IMR-90 (cell line): Measurements from ENCODE around the gene KCNT1. TPM values are rescaled to one million over a fixed set of nuclear protein-coding genes. Genes with fewer than 3 reads are reported as not detected.

ENCODE experiments used
- ATAC-seq: fragments of 200-7000 bp; cut with Tn5 transposase; 2 replicates; pipeline ENCODE4 v1.9.1; 2020; ENCODE audit warnings: low read depth, mild to moderate bottlenecking, moderate library complexity
- BruUV-seq: library from RNA; stranded (reverse); fragments of 400-500 nt; replicated peaks from 2 replicates; lab custom pipeline; 2021; lab: Mats Ljungman, UMichigan
- CTCF ChIA-PET: fragments of 300-600 bp; formaldehyde crosslinking; extraction: SDS; loops from one replicate; lab custom pipeline; 2021; ENCODE audit warnings: antibody characterized with exemption; lab: Yijun Ruan, JAX
- POLR2A ChIA-PET: fragments of 300-600 bp; sonication (Branson Sonifier 250); formaldehyde crosslinking; loops from one replicate; lab custom pipeline; 2022; ENCODE audit warnings: antibody characterized with exemption; ENCODE audit not compliant: unreplicated experiment; lab: Charles Lee
- DNase-seq: peaks from one replicate; pipeline ENCODE4 v3.0.0; 2013
- H2AFZ ChIP-seq: replicated peaks from 2 replicates; pipeline ENCODE3; 2013; ENCODE audit warnings: low read length, mild to moderate bottlenecking; ENCODE audit not compliant: poor library complexity
- H2AK5ac ChIP-seq: 2 replicates; pipeline ENCODE4 v1.6.1; 2013; ENCODE audit warnings: low read depth, low read length, inconsistent platforms
- H2AK9ac ChIP-seq: replicated peaks from 2 replicates; pipeline ENCODE3; 2013; ENCODE audit warnings: mild to moderate bottlenecking, low read depth, low read length, moderate library complexity; ENCODE audit not compliant: poor library complexity
- H2BK120ac ChIP-seq: 2 replicates; pipeline ENCODE4 v1.6.1; 2013; ENCODE audit warnings: low read depth, low read length, inconsistent platforms
- H2BK15ac ChIP-seq: 3 replicates; pipeline ENCODE4 v1.6.1; 2013; ENCODE audit warnings: low read depth, low read length, inconsistent platforms
- H2BK20ac ChIP-seq: 2 replicates; pipeline ENCODE4 v1.6.1; 2013; ENCODE audit warnings: low read depth, mild to moderate bottlenecking, inconsistent platforms, low read length, moderate library complexity
- H2BK5ac ChIP-seq: 2 replicates; pipeline ENCODE4 v1.6.1; 2013; ENCODE audit warnings: mild to moderate bottlenecking, low read depth, low read length, inconsistent platforms; ENCODE audit not compliant: poor library complexity, severe bottlenecking
- H3K14ac ChIP-seq: replicated peaks from 2 replicates; pipeline ENCODE4 v1.6.1; 2013; ENCODE audit warnings: low read depth, low read length, inconsistent platforms
- H3K18ac ChIP-seq: 2 replicates; pipeline ENCODE4 v1.6.1; 2013; ENCODE audit warnings: low read depth, low read length, control low read depth
- H3K23ac ChIP-seq: 2 replicates; pipeline ENCODE4 v1.6.1; 2013; ENCODE audit warnings: low read depth, low read length, inconsistent platforms
- H3K27ac ChIP-seq: 2 replicates; pipeline ENCODE4 v1.5.1; 2013; ENCODE audit warnings: mild to moderate bottlenecking, control low read depth, low read length; ENCODE audit not compliant: insufficient read depth
- H3K27me3 ChIP-seq: 2 replicates; pipeline ENCODE4 v1.6.1; 2013; ENCODE audit warnings: low read length; ENCODE audit not compliant: control insufficient read depth, insufficient read depth
- H3K36me3 ChIP-seq: 2 replicates; pipeline ENCODE4 v1.6.1; 2013; ENCODE audit warnings: low read length, mixed read lengths; ENCODE audit not compliant: control insufficient read depth, insufficient read depth
- H3K4ac ChIP-seq: 2 replicates; pipeline ENCODE4 v1.6.1; 2013; ENCODE audit warnings: low read depth, low read length, inconsistent platforms
- H3K4me1 ChIP-seq: 2 replicates; pipeline ENCODE4 v1.6.1; 2013; ENCODE audit warnings: low read length, mixed read lengths; ENCODE audit not compliant: control insufficient read depth, insufficient read depth
- H3K4me2 ChIP-seq: 2 replicates; pipeline ENCODE4 v1.6.1; 2013; ENCODE audit warnings: low read depth, mild to moderate bottlenecking, control low read depth, low read length, moderate library complexity
- H3K4me3 ChIP-seq: 2 replicates; pipeline ENCODE4 v1.5.1; 2013; ENCODE audit warnings: low read depth, mild to moderate bottlenecking, control low read depth, low read length, moderate library complexity; ENCODE audit not compliant: insufficient read depth
- H3K56ac ChIP-seq: 2 replicates; pipeline ENCODE4 v1.6.1; 2013; ENCODE audit warnings: low read length, inconsistent platforms; ENCODE audit not compliant: insufficient read depth; ENCODE audit errors: extremely low read depth
- H3K79me1 ChIP-seq, 2 experiments: 2 replicates each; pipeline ENCODE4 v1.6.1; 2013; ENCODE audit warnings: low read length in 2 of 2, inconsistent platforms in 1 of 2, low read depth in 1 of 2
- H3K9ac ChIP-seq: 2 replicates; pipeline ENCODE4 v1.6.1; 2013; ENCODE audit warnings: low read depth, low read length, control low read depth
- H3K9me1 ChIP-seq: 2 replicates; pipeline ENCODE4 v1.6.1; 2013; ENCODE audit warnings: low read length, inconsistent platforms; ENCODE audit not compliant: insufficient read depth
- H3K9me3 ChIP-seq: 2 replicates; pipeline ENCODE4 v1.6.1; 2013; ENCODE audit warnings: low read length; ENCODE audit not compliant: control insufficient read depth, insufficient read depth
- H4K20me1 ChIP-seq: 2 replicates; pipeline ENCODE4 v1.6.1; 2013; ENCODE audit warnings: low read length, inconsistent platforms; ENCODE audit not compliant: insufficient read depth
- H4K5ac ChIP-seq: 2 replicates; pipeline ENCODE4 v1.6.1; 2013; ENCODE audit warnings: mild to moderate bottlenecking, low read depth, low read length, control low read depth
- H4K8ac ChIP-seq, 2 experiments: 2 replicates each; pipeline ENCODE4 v1.6.1; 2013; ENCODE audit warnings: low read depth in 2 of 2, low read length in 2 of 2, control low read depth in 1 of 2, inconsistent platforms in 1 of 2
- H4K91ac ChIP-seq: 2 replicates; pipeline ENCODE4 v1.6.1; 2013; ENCODE audit warnings: low read depth, low read length, inconsistent platforms; ENCODE audit not compliant: insufficient read depth
- BHLHE40 ChIP-seq: fragments of 150-350 bp; IDR thresholded peaks from 2 replicates; pipeline ENCODE4 v1.6.1; 2016; ENCODE audit warnings: mild to moderate bottlenecking, low read depth, low read length
- CEBPB ChIP-seq: IDR thresholded peaks from 2 replicates; pipeline ENCODE4 v1.6.1; 2012; ENCODE audit warnings: low read depth, low read length, improper control_type of control experiment
- CHD1 ChIP-seq: IDR thresholded peaks from 2 replicates; pipeline ENCODE4 v1.6.1; 2012; ENCODE audit warnings: low read depth, low read length, improper control_type of control experiment
- ELK1 ChIP-seq: fragments of 150-350 bp; IDR thresholded peaks from 2 replicates; pipeline ENCODE4 v1.6.1; 2016; ENCODE audit warnings: low read depth, mild to moderate bottlenecking, low read length, moderate library complexity, borderline replicate concordance
- MAFK ChIP-seq: IDR thresholded peaks from 2 replicates; pipeline ENCODE4 v1.6.1; 2012; ENCODE audit warnings: low read depth, low read length, improper control_type of control experiment
- MAZ ChIP-seq: IDR thresholded peaks from 2 replicates; pipeline ENCODE4 v1.6.1; 2012; ENCODE audit warnings: low read depth, mild to moderate bottlenecking, low read length, improper control_type of control experiment, moderate library complexity, borderline replicate concordance
- MXI1 ChIP-seq: IDR thresholded peaks from 2 replicates; pipeline ENCODE4 v1.6.1; 2012; ENCODE audit warnings: low read depth, mild to moderate bottlenecking, low read length, moderate library complexity, borderline replicate concordance
- NFE2L2 ChIP-seq: fragments of 150-350 bp; IDR thresholded peaks from 2 replicates; pipeline ENCODE4 v1.6.1; 2016; ENCODE audit warnings: low read depth, mild to moderate bottlenecking, low read length
- POLR2A ChIP-seq: IDR thresholded peaks from 2 replicates; pipeline ENCODE4 v1.6.1; 2012; ENCODE audit warnings: mild to moderate bottlenecking, low read depth, low read length
- RCOR1 ChIP-seq: IDR thresholded peaks from 2 replicates; pipeline ENCODE4 v1.6.1; 2012; ENCODE audit warnings: mild to moderate bottlenecking, low read length, improper control_type of control experiment; ENCODE audit not compliant: insufficient replicate concordance
- RFX5 ChIP-seq: IDR thresholded peaks from 2 replicates; pipeline ENCODE4 v1.8.0; 2012; ENCODE audit warnings: low read depth, mild to moderate bottlenecking, low read length, moderate library complexity
- SMC3 ChIP-seq: fragments of 150-350 bp; IDR thresholded peaks from 2 replicates; pipeline ENCODE4 v1.6.1; 2016; ENCODE audit warnings: low read depth, mild to moderate bottlenecking, antibody characterized with exemption, low read length, moderate library complexity
- USF2 ChIP-seq: fragments of 150-350 bp; IDR thresholded peaks from 2 replicates; pipeline ENCODE4 v1.6.1; 2017; ENCODE audit warnings: mild to moderate bottlenecking, antibody characterized with exemption, low read length, low read depth
- WGBS, 2 experiments: methylation state at CpG; one replicate each; pipeline versions ENCODE4 v1.1.5 to v1.1.7; 2013; ENCODE audit warnings: missing lambda C conversion rate in 2 of 2; ENCODE audit not compliant: insufficient read length in 1 of 2; ENCODE audit errors: extremely low coverage in 2 of 2; 5-methylcytosine and 5-hydroxymethylcytosine counted together
- dilution Hi-C: fragments of 300-500 bp; cut with HindIII; formaldehyde crosslinking; loops from one replicate; pipeline ENCODE4 v1.14.3; 2018; ENCODE audit warnings: low sequenced_read_pairs; ENCODE audit not compliant: unreplicated experiment
- in situ Hi-C: fragments of 300-500 bp; cut with MboI; formaldehyde crosslinking; loops from 3 replicates; pipeline ENCODE4 v1.14.3; 2019; ENCODE audit warnings: low sequenced_read_pairs, inconsistent platforms, mixed read lengths
- intact Hi-C: fragments of 100-400 bp; cut with micrococcal nuclease; formaldehyde crosslinking; loops from 2 replicates; pipeline ENCODE4 v1.10.0; 2022
- polyA plus RNA-seq, 3 experiments: library from polyadenylated mRNA; depleted of rRNA; stranded (reverse); fragments of >200 nt; gene quantifications; 2 replicates each; pipeline ENCODE4 v1.2.3, GENCODE V29; 2012; ENCODE audit warnings: low replicate concordance in 1 of 3
- total RNA-seq: library from RNA; depleted of rRNA; stranded (reverse); fragments of >200 nt; gene quantifications from 2 replicates; pipeline ENCODE4 v1.2.3, GENCODE V29; 2012
- TF ChIP-seq, protein P1 (sequence below): conservative IDR thresholded peaks from 2 replicates; pipeline ENCODE4 v1.5.1; 2012; ENCODE audit warnings: mild to moderate bottlenecking, low read depth, low read length, improper control_type of control experiment

Gene KCNT1
- total and polyA plus RNA-seq, 2 of the 4 experiments (the other 2 are of a cell fraction): not detected

GRCh38 chr9:135756576-135756975 is 54.6 kb downstream of the KCNT1 start:
- Histone ChIP-seq H3K9me3 (0 out of 2 replicates have a peak, but pooled peaks cover 2% of the 10 kb centered on the region), H3K23ac (no peak overlapping the region), H2AK9ac (no peak overlapping the region), H2AK5ac (no peak overlapping the region), H4K20me1 (no peaks in the 10 kb centered on the region), H2BK5ac (no peak overlapping the region), H4K8ac (no peak overlapping the region), H3K4me2 (no peak overlapping the region), H2BK20ac (no peak overlapping the region), H2BK120ac (no peak overlapping the region), H2AFZ (no peak overlapping the region), H4K91ac (no peak overlapping the region), H2BK15ac (no peak overlapping the region), H3K79me1 (no peaks in the 10 kb centered on the region), H3K4me3 (no peak overlapping the region), H3K18ac (no peak overlapping the region), H3K9ac (no peak overlapping the region), H3K4ac (no peak overlapping the region), H3K14ac (no peak overlapping the region), H3K4me1 (no peaks in the 10 kb centered on the region), H4K5ac (no peak overlapping the region), H3K9me1 (no peaks in the 10 kb centered on the region), H3K36me3 (no peaks in the 10 kb centered on the region), H3K27me3 (peaks cover 2% of the 10 kb centered on the region; the same call in 1 of the 2 replicates), H3K27ac (no peak overlapping the region), H3K56ac (no peak overlapping the region)
- CTCF ChIA-PET: no interaction called here
- ATAC-seq: no peak
- POLR2A ChIA-PET: no interaction called here
- DNase-seq: no peak
- in situ Hi-C loops (no loop called here), dilution Hi-C loops (no loop called here), intact Hi-C loops (no loop called here)
- no TSS peak for BruUV-seq
- no CpG with 5 or more reads among the region's 10 CpGs for WGBS, 2 experiments
- TF ChIP-seq RCOR1 (no peak), BHLHE40 (no peak), RFX5 (no peak), ELK1 (no peak), USF2 (no peak), SMC3 (no peak), MAZ (no peak), POLR2A (no peak), CEBPB (no peak), MXI1 (no peak), NFE2L2 (no peak), MAFK (no peak), CHD1 (no peak)
- TF ChIP-seq, protein P1, sequence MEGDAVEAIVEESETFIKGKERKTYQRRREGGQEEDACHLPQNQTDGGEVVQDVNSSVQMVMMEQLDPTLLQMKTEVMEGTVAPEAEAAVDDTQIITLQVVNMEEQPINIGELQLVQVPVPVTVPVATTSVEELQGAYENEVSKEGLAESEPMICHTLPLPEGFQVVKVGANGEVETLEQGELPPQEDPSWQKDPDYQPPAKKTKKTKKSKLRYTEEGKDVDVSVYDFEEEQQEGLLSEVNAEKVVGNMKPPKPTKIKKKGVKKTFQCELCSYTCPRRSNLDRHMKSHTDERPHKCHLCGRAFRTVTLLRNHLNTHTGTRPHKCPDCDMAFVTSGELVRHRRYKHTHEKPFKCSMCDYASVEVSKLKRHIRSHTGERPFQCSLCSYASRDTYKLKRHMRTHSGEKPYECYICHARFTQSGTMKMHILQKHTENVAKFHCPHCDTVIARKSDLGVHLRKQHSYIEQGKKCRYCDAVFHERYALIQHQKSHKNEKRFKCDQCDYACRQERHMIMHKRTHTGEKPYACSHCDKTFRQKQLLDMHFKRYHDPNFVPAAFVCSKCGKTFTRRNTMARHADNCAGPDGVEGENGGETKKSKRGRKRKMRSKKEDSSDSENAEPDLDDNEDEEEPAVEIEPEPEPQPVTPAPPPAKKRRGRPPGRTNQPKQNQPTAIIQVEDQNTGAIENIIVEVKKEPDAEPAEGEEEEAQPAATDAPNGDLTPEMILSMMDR: no peak
